H1 (cell line): ENCODE measurements around the gene MATK. TPM values are rescaled to one million over a fixed set of nuclear protein-coding genes. Genes with fewer than 3 reads are reported as not detected.

Experiments used
- CTCF ChIA-PET: fragments of 300-600 bp; sonication (Branson Sonifier 250); formaldehyde crosslinking; loops from one replicate; lab custom pipeline; 2021; ENCODE audit not compliant: partially characterized antibody; lab: Charles Lee
- POLR2A ChIA-PET: fragments of 300-600 bp; sonication (Branson Sonifier 250); formaldehyde crosslinking; loops from one replicate; lab custom pipeline; 2021; ENCODE audit warnings: inconsistent platforms; ENCODE audit not compliant: partially characterized antibody; lab: Charles Lee
- DNase-seq, 2 experiments: peaks; one replicate each; pipeline versions ENCODE4 v3.0.0 to v3.0.0-alpha.2; 2010 to 2022; ENCODE audit warnings: low spot score in 2 of 2, low read depth in 1 of 2, mixed read lengths in 1 of 2
- FAIRE-seq: peaks from 2 replicates; lab custom pipeline; 2011; peaks lifted over from hg19 to GRCh38; lab: Jason Lieb, UNC
- H2AFZ ChIP-seq: 2 replicates; pipeline ENCODE4 v1.8.1; 2012; ENCODE audit warnings: low read length, inconsistent platforms
- H2AK5ac ChIP-seq: 2 replicates; pipeline ENCODE4 v1.6.1; 2013; ENCODE audit warnings: low read depth, low read length
- H2BK120ac ChIP-seq: replicated peaks from 2 replicates; pipeline ENCODE3; 2013; ENCODE audit warnings: low read depth, low read length, inconsistent platforms
- H2BK12ac ChIP-seq: 2 replicates; pipeline ENCODE4 v1.6.1; 2013; ENCODE audit warnings: low read depth, low read length
- H2BK15ac ChIP-seq: 2 replicates; pipeline ENCODE4 v1.6.1; 2013; ENCODE audit warnings: low read length
- H2BK20ac ChIP-seq: 2 replicates; pipeline ENCODE4 v1.6.1; 2013; ENCODE audit warnings: low read length
- H2BK5ac ChIP-seq: 2 replicates; pipeline ENCODE4 v1.6.1; 2013; ENCODE audit warnings: low read depth, low read length
- H3K14ac ChIP-seq: 2 replicates; pipeline ENCODE4 v1.6.1; 2013; ENCODE audit warnings: inconsistent platforms; ENCODE audit not compliant: insufficient read length
- H3K18ac ChIP-seq: 2 replicates; pipeline ENCODE4 v1.6.1; 2013; ENCODE audit warnings: low read length; ENCODE audit errors: extremely low read depth
- H3K23ac ChIP-seq: 2 replicates; pipeline ENCODE4 v1.6.1; 2013; ENCODE audit warnings: inconsistent platforms; ENCODE audit not compliant: insufficient read length
- H3K23me2 ChIP-seq: 2 replicates; pipeline ENCODE4 v1.6.1; 2013; ENCODE audit warnings: low read depth, low read length
- H3K27ac ChIP-seq: 2 replicates; pipeline ENCODE4 v1.6.1; 2011; ENCODE audit warnings: low read depth, low read length, inconsistent platforms
- H3K27me3 ChIP-seq, 4 experiments: replicated peaks in 1 of 4; 1 replicate in 1 of 4; 2 replicates in 3 of 4; pipeline versions ENCODE4 v1.6.1 to v1.8.1; 2011 to 2013; ENCODE audit warnings: low read length in 3 of 4, mild to moderate bottlenecking in 3 of 4, inconsistent platforms in 2 of 4, mixed read lengths in 2 of 4, moderate library complexity in 1 of 4; ENCODE audit not compliant: control insufficient read depth in 3 of 4, insufficient read depth in 3 of 4; ENCODE audit errors: extremely low read depth in 1 of 4
- H3K36me3 ChIP-seq, 4 experiments: 2 replicates each; pipeline versions ENCODE4 v1.6.1 to v1.8.1; 2011 to 2013; ENCODE audit warnings: mild to moderate bottlenecking in 4 of 4, low read length in 3 of 4, moderate library complexity in 2 of 4, control low read depth in 1 of 4, inconsistent platforms in 1 of 4; ENCODE audit not compliant: insufficient read depth in 4 of 4, control insufficient read depth in 2 of 4
- H3K4ac ChIP-seq: replicated peaks from 2 replicates; pipeline ENCODE3; 2013; ENCODE audit warnings: low read length, low read depth, mixed read lengths, inconsistent platforms; ENCODE audit not compliant: insufficient read length
- H3K4me1 ChIP-seq, 4 experiments: replicated peaks in 1 of 4; 1 replicate in 1 of 4; 2 replicates in 3 of 4; pipeline versions ENCODE4 v1.6.1 to v1.8.1; 2011 to 2013; ENCODE audit warnings: low read length in 3 of 4, inconsistent platforms in 2 of 4, mixed read lengths in 1 of 4; ENCODE audit not compliant: insufficient read depth in 4 of 4, control insufficient read depth in 3 of 4
- H3K4me2 ChIP-seq, 2 experiments: 2 replicates each; pipeline versions ENCODE4 v1.6.1 to v1.8.1; 2011 to 2013; ENCODE audit warnings: low read depth in 2 of 2, low read length in 2 of 2, control low read depth in 1 of 2, inconsistent platforms in 1 of 2, mild to moderate bottlenecking in 1 of 2; ENCODE audit not compliant: insufficient read depth in 1 of 2
- H3K4me3 ChIP-seq, 4 experiments: fragments of 200-600, 300-600 bp in 1 of 4; sonication (generic), shearing (Covaris generic), sonication (Bioruptor Twin) in 1 of 4; 2 replicates each; pipeline versions ENCODE4 v1.5.1 to v1.8.1; 2011 to 2016; ENCODE audit warnings: low read length in 4 of 4, low read depth in 3 of 4, control low read depth in 2 of 4, inconsistent platforms in 2 of 4, mild to moderate bottlenecking in 2 of 4, mixed read lengths in 1 of 4, moderate library complexity in 1 of 4; ENCODE audit not compliant: insufficient read depth in 2 of 4; ENCODE audit errors: extremely low read depth in 1 of 4
- H3K56ac ChIP-seq: replicated peaks from 2 replicates; pipeline ENCODE3; 2013; ENCODE audit warnings: low read depth, mild to moderate bottlenecking, mixed read lengths, low read length, inconsistent platforms; ENCODE audit not compliant: insufficient read length
- H3K79me1 ChIP-seq: 2 replicates; pipeline ENCODE4 v1.6.1; 2013; ENCODE audit warnings: low read depth, low read length, control low read depth
- H3K79me2 ChIP-seq, 2 experiments: 2 replicates each; pipeline versions ENCODE4 v1.6.1 to v1.8.1; 2012 to 2013; ENCODE audit warnings: low read length in 2 of 2, mild to moderate bottlenecking in 2 of 2, inconsistent platforms in 1 of 2; ENCODE audit not compliant: insufficient read depth in 2 of 2, control insufficient read depth in 1 of 2
- H3K9ac ChIP-seq, 4 experiments: replicated peaks in 1 of 4; 1 replicate in 1 of 4; 2 replicates in 3 of 4; pipeline versions ENCODE4 v1.6.1 to v1.8.1; 2011 to 2013; ENCODE audit warnings: low read depth in 3 of 4, low read length in 3 of 4, control low read depth in 2 of 4, mild to moderate bottlenecking in 2 of 4, moderate library complexity in 2 of 4, inconsistent platforms in 1 of 4; ENCODE audit errors: extremely low read depth in 1 of 4
- H3K9me3 ChIP-seq, 2 experiments: 2 replicates each; pipeline versions ENCODE4 v1.6.1 to v1.8.1; 2012 to 2013; ENCODE audit warnings: mild to moderate bottlenecking in 2 of 2, moderate library complexity in 2 of 2, control low read depth in 1 of 2, inconsistent platforms in 1 of 2, low read depth in 1 of 2, low read length in 1 of 2, mixed read lengths in 1 of 2; ENCODE audit not compliant: insufficient read depth in 2 of 2
- H4K20me1 ChIP-seq, 2 experiments: replicated peaks in 1 of 2; 2 replicates each; pipeline versions ENCODE3 to v1.8.1; 2011 to 2013; ENCODE audit warnings: inconsistent platforms in 2 of 2, low read length in 2 of 2, mild to moderate bottlenecking in 1 of 2; ENCODE audit not compliant: insufficient read depth in 2 of 2, control insufficient read depth in 1 of 2
- H4K5ac ChIP-seq: 2 replicates; pipeline ENCODE4 v1.6.1; 2013; ENCODE audit warnings: low read length, low read depth, mixed read lengths, inconsistent platforms; ENCODE audit not compliant: insufficient read length
- H4K8ac ChIP-seq: 2 replicates; pipeline ENCODE4 v1.8.0; 2013; ENCODE audit warnings: mild to moderate bottlenecking, moderate library complexity, low read length, inconsistent platforms; ENCODE audit not compliant: insufficient read depth; ENCODE audit errors: extremely low read depth
- H4K91ac ChIP-seq: replicated peaks from 2 replicates; pipeline ENCODE3; 2013; ENCODE audit warnings: low read length, mixed read lengths, inconsistent platforms; ENCODE audit not compliant: insufficient read length
- EZH2 ChIP-seq: fragments of 200-600 bp; sonication (generic); IDR thresholded peaks from 2 replicates; pipeline ENCODE4 v1.7.1; 2012; ENCODE audit warnings: low read depth, mild to moderate bottlenecking, moderate library complexity, low read length, inconsistent platforms; ENCODE audit not compliant: severe bottlenecking
- NANOG ChIP-seq: IDR thresholded peaks from 2 replicates; pipeline ENCODE4 v1.6.1; 2011; ENCODE audit warnings: low read length, low read depth, mild to moderate bottlenecking, inconsistent platforms; ENCODE audit not compliant: insufficient read depth, poor library complexity, severe bottlenecking
- NRF1 ChIP-seq: IDR thresholded peaks from 2 replicates; pipeline ENCODE4 v1.6.1; 2011; ENCODE audit warnings: mild to moderate bottlenecking, low read depth, low read length, improper control_type of control experiment
- RAD21 ChIP-seq, 2 experiments: IDR thresholded peaks in 1 of 2; conservative IDR thresholded peaks in 1 of 2; 2 replicates each; pipeline ENCODE4 v1.6.1; 2011; ENCODE audit warnings: low read depth in 2 of 2, low read length in 2 of 2, improper control_type of control experiment in 1 of 2, inconsistent platforms in 1 of 2, mild to moderate bottlenecking in 1 of 2, moderate library complexity in 1 of 2
- SP4 ChIP-seq: IDR thresholded peaks from 2 replicates; pipeline ENCODE4 v1.6.1; 2012; ENCODE audit warnings: low read length, inconsistent platforms
- USF2 ChIP-seq: IDR thresholded peaks from 2 replicates; pipeline ENCODE4 v1.6.1; 2011; ENCODE audit warnings: low read length, improper control_type of control experiment
- WGBS, 2 experiments: shearing (Covaris generic) in 1 of 2; methylation state at CpG; one replicate each; pipeline versions ENCODE4 v1.1.6 to v1.1.7; 2013 to 2015; ENCODE audit warnings: low lambda C conversion rate in 2 of 2, mixed read lengths in 2 of 2, inconsistent platforms in 1 of 2, low coverage in 1 of 2, missing lambda C conversion rate in 1 of 2; ENCODE audit not compliant: insufficient replicate concordance in 2 of 2, insufficient coverage in 1 of 2, insufficient read length in 1 of 2; ENCODE audit errors: extremely low coverage in 1 of 2, missing lambda C conversion rate in 1 of 2; 5-methylcytosine and 5-hydroxymethylcytosine counted together
- polyA plus RNA-seq, 7 experiments: library from polyadenylated mRNA; depleted of rRNA in 3 of 7; stranded (reverse) in 5 of 7; unstranded in 2 of 7; fragments of >200 nt in 5 of 7; fragments of 200-250 nt in 2 of 7; gene quantifications; 1 replicate in 5 of 7; 2 replicates in 1 of 7; 4 replicates in 1 of 7; pipeline versions ENCODE4 v1.2.1 to v1.2.3, GENCODE V29; 2011 to 2013; ENCODE audit warnings: missing spikeins in 2 of 7, mixed read lengths in 2 of 7
- total RNA-seq: library from RNA; stranded (reverse); fragmentation: NEBNext Ultra II Directional; extraction: Animal tissue kit (Norgen Biotek cat#: 25700); gene quantifications from 2 replicates; pipeline ENCODE4 v1.2.1, GENCODE V29; 2021

The MATK gene
- total and polyA plus RNA-seq, 2 of the 8 experiments (the other 6 are each of a cell fraction or from before 2014, with no cell fraction given) = 20.5 to 21.4 TPM

- H3K14ac ChIP-seq = no peak overlapping the region
- DNase-seq (no peak), FAIRE-seq (no peak)
- no peak overlapping the region for H3K56ac ChIP-seq
- no peaks in the 10 kb centered on the region for H3K23me2 ChIP-seq
- H2BK20ac ChIP-seq = no peak overlapping the region
- H2BK120ac ChIP-seq = no peak overlapping the region
- no peaks in the 10 kb centered on the region for H3K79me2 ChIP-seq
- H2AFZ ChIP-seq = no peak overlapping the region
- no peak overlapping the region for H3K18ac ChIP-seq
- H4K5ac ChIP-seq = no peak overlapping the region
- no peak overlapping the region for H4K91ac ChIP-seq
- H3K9ac ChIP-seq = no peak overlapping the region
- 80% methylated on average over 1 of the region's 1 CpG; no CpG with 5 or more reads in 1 of the 2 experiments for WGBS, 2 experiments
- no peak overlapping the region for H2BK15ac ChIP-seq
- H2AK5ac ChIP-seq = no peak overlapping the region
- no peak overlapping the region for H2BK12ac ChIP-seq
- H3K36me3 ChIP-seq = peaks cover 0 to 4% (median 2%) of the 10 kb centered on the region in 4 experiments; a peak in 5 of 8 replicates
- H3K4me3 ChIP-seq = no peak overlapping the region
- no peaks in the 10 kb centered on the region for H3K9me3 ChIP-seq
- no peaks in the 10 kb centered on the region for H3K79me1 ChIP-seq
- H3K27me3 ChIP-seq = no peaks in the 10 kb centered on the region
- no peak overlapping the region for H2BK5ac ChIP-seq
- H4K20me1 ChIP-seq = peaks cover 0 to 1% of the 10 kb centered on the region in 2 experiments
- no peak overlapping the region for H3K23ac ChIP-seq
- CTCF ChIA-PET = interaction anchor here (0.6 to 2.7 kb wide), 7 partner anchors 9 to 96 kb away, joined by 3 to 14 read pairs (median 3); no protein-coding TSS in a partner anchor
- H4K8ac ChIP-seq = no peak overlapping the region
- no peak overlapping the region for H3K4ac ChIP-seq
- TF ChIP-seq RAD21 (IDR thresholded peaks at IDR 0.05 in 1 of 2, conservative IDR thresholded peaks at IDR 0.05 in 1 of 2; ENCODE audit: low read depth in 2 of 2, low read length in 2 of 2) (peak in 1 of 2 experiments; percentile 13; a peak in 1 of 4 replicates), EZH2 (no peak), NRF1 (no peak), USF2 (no peak), SP4 (no peak), NANOG (no peak)
- no peak overlapping the region for H3K4me2 ChIP-seq
- no peak overlapping the region for H3K27ac ChIP-seq
- POLR2A ChIA-PET = no interaction called here
- H3K4me1 ChIP-seq = no peaks in the 10 kb centered on the region
These were observed 54.1 kb downstream of the MATK start for GRCh38 chr19:3732108-3732507.
